ENCODE measurements around the gene PRKCB.

GRCh38 chr16:24253192-24253591 is 417.4 kb downstream of the PRKCB start:
- TF ChIP-seq CTCF (IDR thresholded peaks at IDR 0.05) (peak in 5 of 6 experiments; percentile 55 to 72 (median 59)), POLR2A (IDR thresholded peaks at IDR 0.05) (no peak)
